SK-N-SH treated with all-trans-retinoic acid at 6 μM for 48 hours (cell line): ENCODE results near the gene CBX7.

Source experiments
- BACH2 ChIP-seq: fragments of 250-450 bp; sonication (Bioruptor Pico); IDR thresholded peaks from 2 replicates; pipeline ENCODE4 v1.9.0; 2021; ENCODE audit warnings: mild to moderate bottlenecking, borderline replicate concordance
- TOX ChIP-seq: fragments of 250-450 bp; sonication (Bioruptor Pico); IDR thresholded peaks from 2 replicates; pipeline ENCODE4 v1.8.0; 2021; ENCODE audit warnings: mild to moderate bottlenecking, moderate library complexity, borderline replicate concordance
- ZFP30 ChIP-seq: fragments of 450-650 bp; formaldehyde crosslinking; IDR thresholded peaks from 2 replicates; pipeline ENCODE4 v1.5.0; 2022; ENCODE audit warnings: mild to moderate bottlenecking, moderate library complexity
- ZNF70 ChIP-seq: fragments of 450-650 bp; formaldehyde crosslinking; IDR thresholded peaks from 2 replicates; pipeline ENCODE4 v1.5.0; 2020; ENCODE audit warnings: mild to moderate bottlenecking, moderate library complexity
- TF ChIP-seq, protein P1 (sequence below): fragments of 250-450 bp; sonication (Bioruptor Pico); IDR thresholded peaks from 2 replicates; pipeline ENCODE4 v1.5.1; 2020; ENCODE audit warnings: low read depth, mild to moderate bottlenecking, moderate library complexity
- TF ChIP-seq, protein P2 (sequence below): fragments of 250-450 bp; sonication (Bioruptor Pico); IDR thresholded peaks from 2 replicates; pipeline ENCODE4 v1.5.1; 2021; ENCODE audit warnings: mild to moderate bottlenecking, moderate library complexity

DNA sequence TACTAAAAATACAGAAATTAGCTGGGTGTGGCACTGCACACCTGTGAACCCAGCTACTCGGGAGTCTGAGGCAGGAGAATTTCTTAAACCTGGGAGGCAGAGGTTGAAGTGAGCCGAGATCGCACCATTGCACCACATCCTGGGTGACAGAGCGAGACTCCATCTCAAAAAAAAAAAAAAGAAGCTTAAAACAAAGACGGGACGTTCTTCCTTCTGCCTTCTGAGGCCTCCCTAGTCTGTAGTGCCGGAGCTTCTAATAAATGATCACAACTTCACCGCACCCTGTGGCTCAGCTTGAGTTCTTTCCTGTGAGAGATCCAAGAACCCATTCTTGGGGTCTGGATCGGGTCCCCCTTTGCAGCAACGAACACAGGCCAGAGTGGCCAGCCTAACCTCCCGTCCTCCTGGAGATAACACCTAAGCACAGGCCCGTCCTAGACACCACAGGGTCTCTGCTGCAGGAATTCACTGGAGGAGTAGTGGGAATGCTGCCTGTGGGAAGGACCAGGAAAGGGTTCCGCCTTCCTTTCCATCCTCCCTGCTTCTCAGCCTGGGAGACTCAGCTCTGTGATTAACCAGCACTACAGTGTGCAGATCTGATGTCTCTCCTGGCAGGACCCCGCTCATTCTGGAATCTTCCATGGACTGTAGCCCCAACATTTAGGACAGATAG is 57.6 kb downstream of the CBX7 start:
- TF ChIP-seq, protein P1, sequence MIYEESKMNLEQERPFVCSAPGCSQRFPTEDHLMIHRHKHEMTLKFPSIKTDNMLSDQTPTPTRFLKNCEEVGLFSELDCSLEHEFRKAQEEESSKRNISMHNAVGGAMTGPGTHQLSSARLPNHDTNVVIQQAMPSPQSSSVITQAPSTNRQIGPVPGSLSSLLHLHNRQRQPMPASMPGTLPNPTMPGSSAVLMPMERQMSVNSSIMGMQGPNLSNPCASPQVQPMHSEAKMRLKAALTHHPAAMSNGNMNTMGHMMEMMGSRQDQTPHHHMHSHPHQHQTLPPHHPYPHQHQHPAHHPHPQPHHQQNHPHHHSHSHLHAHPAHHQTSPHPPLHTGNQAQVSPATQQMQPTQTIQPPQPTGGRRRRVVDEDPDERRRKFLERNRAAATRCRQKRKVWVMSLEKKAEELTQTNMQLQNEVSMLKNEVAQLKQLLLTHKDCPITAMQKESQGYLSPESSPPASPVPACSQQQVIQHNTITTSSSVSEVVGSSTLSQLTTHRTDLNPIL (CRISPR knock-in tag): no peak
- TF ChIP-seq, protein P2, sequence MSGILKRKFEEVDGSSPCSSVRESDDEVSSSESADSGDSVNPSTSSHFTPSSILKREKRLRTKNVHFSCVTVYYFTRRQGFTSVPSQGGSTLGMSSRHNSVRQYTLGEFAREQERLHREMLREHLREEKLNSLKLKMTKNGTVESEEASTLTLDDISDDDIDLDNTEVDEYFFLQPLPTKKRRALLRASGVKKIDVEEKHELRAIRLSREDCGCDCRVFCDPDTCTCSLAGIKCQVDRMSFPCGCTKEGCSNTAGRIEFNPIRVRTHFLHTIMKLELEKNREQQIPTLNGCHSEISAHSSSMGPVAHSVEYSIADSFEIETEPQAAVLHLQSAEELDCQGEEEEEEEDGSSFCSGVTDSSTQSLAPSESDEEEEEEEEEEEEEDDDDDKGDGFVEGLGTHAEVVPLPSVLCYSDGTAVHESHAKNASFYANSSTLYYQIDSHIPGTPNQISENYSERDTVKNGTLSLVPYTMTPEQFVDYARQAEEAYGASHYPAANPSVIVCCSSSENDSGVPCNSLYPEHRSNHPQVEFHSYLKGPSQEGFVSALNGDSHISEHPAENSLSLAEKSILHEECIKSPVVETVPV (CRISPR knock-in tag): no peak
- no peak for TF ChIP-seq TOX (CRISPR knock-in tag)
- no peak for TF ChIP-seq ZFP30 (CRISPR knock-in tag)
- TF ChIP-seq ZNF70: no peak
- no peak for TF ChIP-seq BACH2 (CRISPR knock-in tag)
